Esophagus squamous epithelium (tissue), 4 donors: ENCODE measurements around the gene SRPRB.

Experiments used
- CTCF ChIP-seq, 6 experiments: fragments of 450-650 bp in 4 of 6; fragments of 200-600 bp in 2 of 6; sonication (generic) in 2 of 6; IDR thresholded peaks; one replicate each; pipeline ENCODE4 v1.5.1; 2016 to 2019; ENCODE audit warnings: antibody characterized with exemption in 6 of 6, mild to moderate bottlenecking in 4 of 6, moderate library complexity in 4 of 6
- POLR2A ChIP-seq, 4 donors: fragments of 450-650 bp; IDR thresholded peaks; one replicate each; pipeline ENCODE4 v1.6.1; 2017; ENCODE audit warnings: antibody characterized with exemption in 4 of 4, mild to moderate bottlenecking in 4 of 4, moderate library complexity in 3 of 4

- TF ChIP-seq CTCF (IDR thresholded peaks at IDR 0.05): no peak
- TF ChIP-seq POLR2A (IDR thresholded peaks at IDR 0.05): no peak
Measured at GRCh38 chr3:133833880-133834620, 28.4 kb downstream of the SRPRB start.
